IMR-90 (cell line): ENCODE measurements around the gene PRSS53. TPM values are rescaled to one million over a fixed set of nuclear protein-coding genes. Genes with fewer than 3 reads are reported as not detected.

ENCODE experiments used
- ATAC-seq: fragments of 200-7000 bp; cut with Tn5 transposase; 2 replicates; pipeline ENCODE4 v1.9.1; 2020; ENCODE audit warnings: low read depth, mild to moderate bottlenecking, moderate library complexity
- BruUV-seq: library from RNA; stranded (reverse); fragments of 400-500 nt; replicated peaks from 2 replicates; lab custom pipeline; 2021; lab: Mats Ljungman, UMichigan
- CTCF ChIA-PET: fragments of 300-600 bp; formaldehyde crosslinking; extraction: SDS; loops from one replicate; lab custom pipeline; 2021; ENCODE audit warnings: antibody characterized with exemption; lab: Yijun Ruan, JAX
- POLR2A ChIA-PET: fragments of 300-600 bp; sonication (Branson Sonifier 250); formaldehyde crosslinking; loops from one replicate; lab custom pipeline; 2022; ENCODE audit warnings: antibody characterized with exemption; ENCODE audit not compliant: unreplicated experiment; lab: Charles Lee
- DNase-seq: peaks from one replicate; pipeline ENCODE4 v3.0.0; 2013
- H2AFZ ChIP-seq: replicated peaks from 2 replicates; pipeline ENCODE3; 2013; ENCODE audit warnings: low read length, mild to moderate bottlenecking; ENCODE audit not compliant: poor library complexity
- H2AK5ac ChIP-seq: 2 replicates; pipeline ENCODE4 v1.6.1; 2013; ENCODE audit warnings: low read depth, low read length, inconsistent platforms
- H2AK9ac ChIP-seq: replicated peaks from 2 replicates; pipeline ENCODE3; 2013; ENCODE audit warnings: mild to moderate bottlenecking, low read depth, low read length, moderate library complexity; ENCODE audit not compliant: poor library complexity
- H2BK120ac ChIP-seq: 2 replicates; pipeline ENCODE4 v1.6.1; 2013; ENCODE audit warnings: low read depth, low read length, inconsistent platforms
- H2BK15ac ChIP-seq: 3 replicates; pipeline ENCODE4 v1.6.1; 2013; ENCODE audit warnings: low read depth, low read length, inconsistent platforms
- H2BK20ac ChIP-seq: 2 replicates; pipeline ENCODE4 v1.6.1; 2013; ENCODE audit warnings: low read depth, mild to moderate bottlenecking, inconsistent platforms, low read length, moderate library complexity
- H2BK5ac ChIP-seq: 2 replicates; pipeline ENCODE4 v1.6.1; 2013; ENCODE audit warnings: mild to moderate bottlenecking, low read depth, low read length, inconsistent platforms; ENCODE audit not compliant: poor library complexity, severe bottlenecking
- H3K14ac ChIP-seq: replicated peaks from 2 replicates; pipeline ENCODE4 v1.6.1; 2013; ENCODE audit warnings: low read depth, low read length, inconsistent platforms
- H3K18ac ChIP-seq: 2 replicates; pipeline ENCODE4 v1.6.1; 2013; ENCODE audit warnings: low read depth, low read length, control low read depth
- H3K23ac ChIP-seq: 2 replicates; pipeline ENCODE4 v1.6.1; 2013; ENCODE audit warnings: low read depth, low read length, inconsistent platforms
- H3K27ac ChIP-seq: 2 replicates; pipeline ENCODE4 v1.5.1; 2013; ENCODE audit warnings: mild to moderate bottlenecking, control low read depth, low read length; ENCODE audit not compliant: insufficient read depth
- H3K27me3 ChIP-seq: 2 replicates; pipeline ENCODE4 v1.6.1; 2013; ENCODE audit warnings: low read length; ENCODE audit not compliant: control insufficient read depth, insufficient read depth
- H3K36me3 ChIP-seq: 2 replicates; pipeline ENCODE4 v1.6.1; 2013; ENCODE audit warnings: low read length, mixed read lengths; ENCODE audit not compliant: control insufficient read depth, insufficient read depth
- H3K4ac ChIP-seq: 2 replicates; pipeline ENCODE4 v1.6.1; 2013; ENCODE audit warnings: low read depth, low read length, inconsistent platforms
- H3K4me1 ChIP-seq: 2 replicates; pipeline ENCODE4 v1.6.1; 2013; ENCODE audit warnings: low read length, mixed read lengths; ENCODE audit not compliant: control insufficient read depth, insufficient read depth
- H3K4me2 ChIP-seq: 2 replicates; pipeline ENCODE4 v1.6.1; 2013; ENCODE audit warnings: low read depth, mild to moderate bottlenecking, control low read depth, low read length, moderate library complexity
- H3K4me3 ChIP-seq: 2 replicates; pipeline ENCODE4 v1.5.1; 2013; ENCODE audit warnings: low read depth, mild to moderate bottlenecking, control low read depth, low read length, moderate library complexity; ENCODE audit not compliant: insufficient read depth
- H3K56ac ChIP-seq: 2 replicates; pipeline ENCODE4 v1.6.1; 2013; ENCODE audit warnings: low read length, inconsistent platforms; ENCODE audit not compliant: insufficient read depth; ENCODE audit errors: extremely low read depth
- H3K79me1 ChIP-seq, 2 experiments: 2 replicates each; pipeline ENCODE4 v1.6.1; 2013; ENCODE audit warnings: low read length in 2 of 2, inconsistent platforms in 1 of 2, low read depth in 1 of 2
- H3K9ac ChIP-seq: 2 replicates; pipeline ENCODE4 v1.6.1; 2013; ENCODE audit warnings: low read depth, low read length, control low read depth
- H3K9me1 ChIP-seq: 2 replicates; pipeline ENCODE4 v1.6.1; 2013; ENCODE audit warnings: low read length, inconsistent platforms; ENCODE audit not compliant: insufficient read depth
- H3K9me3 ChIP-seq: 2 replicates; pipeline ENCODE4 v1.6.1; 2013; ENCODE audit warnings: low read length; ENCODE audit not compliant: control insufficient read depth, insufficient read depth
- H4K20me1 ChIP-seq: 2 replicates; pipeline ENCODE4 v1.6.1; 2013; ENCODE audit warnings: low read length, inconsistent platforms; ENCODE audit not compliant: insufficient read depth
- H4K5ac ChIP-seq: 2 replicates; pipeline ENCODE4 v1.6.1; 2013; ENCODE audit warnings: mild to moderate bottlenecking, low read depth, low read length, control low read depth
- H4K8ac ChIP-seq, 2 experiments: 2 replicates each; pipeline ENCODE4 v1.6.1; 2013; ENCODE audit warnings: low read depth in 2 of 2, low read length in 2 of 2, control low read depth in 1 of 2, inconsistent platforms in 1 of 2
- H4K91ac ChIP-seq: 2 replicates; pipeline ENCODE4 v1.6.1; 2013; ENCODE audit warnings: low read depth, low read length, inconsistent platforms; ENCODE audit not compliant: insufficient read depth
- BHLHE40 ChIP-seq: fragments of 150-350 bp; IDR thresholded peaks from 2 replicates; pipeline ENCODE4 v1.6.1; 2016; ENCODE audit warnings: mild to moderate bottlenecking, low read depth, low read length
- FOS ChIP-seq: fragments of 150-350 bp; IDR thresholded peaks from 2 replicates; pipeline ENCODE4 v1.6.1; 2016; ENCODE audit warnings: low read depth, low read length
- MAZ ChIP-seq: IDR thresholded peaks from 2 replicates; pipeline ENCODE4 v1.6.1; 2012; ENCODE audit warnings: low read depth, mild to moderate bottlenecking, low read length, improper control_type of control experiment, moderate library complexity, borderline replicate concordance
- POLR2A ChIP-seq: IDR thresholded peaks from 2 replicates; pipeline ENCODE4 v1.6.1; 2012; ENCODE audit warnings: mild to moderate bottlenecking, low read depth, low read length
- RCOR1 ChIP-seq: IDR thresholded peaks from 2 replicates; pipeline ENCODE4 v1.6.1; 2012; ENCODE audit warnings: mild to moderate bottlenecking, low read length, improper control_type of control experiment; ENCODE audit not compliant: insufficient replicate concordance
- SMC3 ChIP-seq: fragments of 150-350 bp; IDR thresholded peaks from 2 replicates; pipeline ENCODE4 v1.6.1; 2016; ENCODE audit warnings: low read depth, mild to moderate bottlenecking, antibody characterized with exemption, low read length, moderate library complexity
- WGBS, 2 experiments: methylation state at CpG; one replicate each; pipeline versions ENCODE4 v1.1.5 to v1.1.7; 2013; ENCODE audit warnings: missing lambda C conversion rate in 2 of 2; ENCODE audit not compliant: insufficient read length in 1 of 2; ENCODE audit errors: extremely low coverage in 2 of 2; 5-methylcytosine and 5-hydroxymethylcytosine counted together
- dilution Hi-C: fragments of 300-500 bp; cut with HindIII; formaldehyde crosslinking; loops from one replicate; pipeline ENCODE4 v1.14.3; 2018; ENCODE audit warnings: low sequenced_read_pairs; ENCODE audit not compliant: unreplicated experiment
- in situ Hi-C: fragments of 300-500 bp; cut with MboI; formaldehyde crosslinking; loops from 3 replicates; pipeline ENCODE4 v1.14.3; 2019; ENCODE audit warnings: low sequenced_read_pairs, inconsistent platforms, mixed read lengths
- intact Hi-C: fragments of 100-400 bp; cut with micrococcal nuclease; formaldehyde crosslinking; loops from 2 replicates; pipeline ENCODE4 v1.10.0; 2022
- polyA plus RNA-seq, 3 experiments: library from polyadenylated mRNA; depleted of rRNA; stranded (reverse); fragments of >200 nt; gene quantifications; 2 replicates each; pipeline ENCODE4 v1.2.3, GENCODE V29; 2012; ENCODE audit warnings: low replicate concordance in 1 of 3
- total RNA-seq: library from RNA; depleted of rRNA; stranded (reverse); fragments of >200 nt; gene quantifications from 2 replicates; pipeline ENCODE4 v1.2.3, GENCODE V29; 2012

The PRSS53 gene
- total and polyA plus RNA-seq, 2 of the 4 experiments (the other 2 are of a cell fraction) = 0.72 to 5.9 TPM

DNA sequence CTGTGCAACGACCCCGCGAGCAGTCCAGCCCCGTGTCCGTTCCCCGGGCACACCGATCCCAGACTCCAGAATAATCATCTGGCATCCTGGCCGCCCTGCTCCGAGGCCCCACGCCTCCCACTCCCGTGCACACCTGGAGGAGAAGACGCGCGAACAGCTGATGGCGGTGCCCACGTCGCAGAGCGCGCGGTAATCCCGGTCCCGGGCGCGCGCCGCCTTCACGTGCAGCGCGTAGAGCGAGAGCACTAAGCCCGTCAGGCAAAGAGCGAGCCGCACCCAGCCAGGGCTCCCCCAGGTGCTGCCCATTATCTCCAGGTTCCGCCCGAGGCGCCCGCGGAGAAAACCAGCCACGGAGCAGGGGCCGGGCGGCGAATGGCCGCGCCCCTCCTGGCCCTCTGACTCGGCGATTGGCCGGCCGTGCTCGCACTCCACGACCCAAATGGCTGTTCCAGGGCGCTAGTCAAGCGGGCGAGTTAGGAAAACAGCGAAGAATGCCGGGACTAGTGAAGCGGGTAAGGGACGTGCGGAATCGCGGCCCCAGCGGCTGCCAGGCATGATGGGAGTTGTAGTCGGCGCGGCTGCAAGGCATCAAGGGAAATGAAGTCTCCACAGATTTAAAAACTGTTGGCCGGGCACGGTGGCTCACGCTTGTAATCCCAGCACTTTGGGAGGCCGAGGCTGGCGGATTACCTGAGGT lies 5.8 kb upstream of the PRSS53 start, which contains the start of gene VKORC1:
VKORC1 (minus strand) TSS at position 374 of the 697 bp plus-strand sequence; CDS start at position 306, 68 bp downstream.
- H3K23ac ChIP-seq = peak within 1 kb of the TSS; percentile 95
- peak within 1 kb of the TSS; percentile 79 for H3K4ac ChIP-seq
- H2AK9ac ChIP-seq = peak within 1 kb of the TSS; percentile 100
- peak within 1 kb of the TSS; percentile 96 for H3K14ac ChIP-seq
- H2BK15ac ChIP-seq = no peak within 1 kb of the TSS; the same call in 2 of the 3 replicates
- peaks cover 17% of the 10 kb centered on the region for H4K20me1 ChIP-seq
- H3K9ac ChIP-seq = peak within 1 kb of the TSS; percentile 96
- H2BK20ac ChIP-seq = no peak within 1 kb of the TSS
- peaks cover 34 to 52% of the 10 kb centered on the region in 2 experiments; a peak in 3 of 4 replicates for H3K79me1 ChIP-seq
- peak within 1 kb of the TSS; percentile 86 to 96 for H4K8ac ChIP-seq
- H3K9me1 ChIP-seq = peaks cover 15% of the 10 kb centered on the region
- peaks cover 3% of the 10 kb centered on the region for H3K4me1 ChIP-seq
- H3K4me2 ChIP-seq = peak within 1 kb of the TSS; percentile 98
- peaks cover under 1% of the 10 kb centered on the region; the same call in 1 of the 2 replicates for H3K9me3 ChIP-seq
- no peaks in the 10 kb centered on the region for H3K27me3 ChIP-seq
- ATAC-seq = peak; percentile 96
- H3K27ac ChIP-seq = peak within 1 kb of the TSS; percentile 63
- 0% methylated on average over 45 of the region's 69 CpGs; no CpG with 5 or more reads in 1 of the 2 experiments for WGBS, 2 experiments
- H3K18ac ChIP-seq = peak within 1 kb of the TSS; percentile 12
- H2BK5ac ChIP-seq = peak within 1 kb of the TSS; percentile 67
- H3K36me3 ChIP-seq = peaks cover 11% of the 10 kb centered on the region
- H4K91ac ChIP-seq = peak within 1 kb of the TSS; percentile 74; the same call in 1 of the 2 replicates
- BruUV-seq = no TSS peak
- H2AK5ac ChIP-seq = peak within 1 kb of the TSS; percentile 96
- DNase-seq = peak; percentile 97
- peak within 1 kb of the TSS; percentile 27; the same call in 1 of the 2 replicates for H2BK120ac ChIP-seq
- TF ChIP-seq POLR2A (no peak), BHLHE40 (no peak; the same call in 1 of the 2 replicates), RCOR1 (no peak), SMC3 (no peak), MAZ (peak; percentile 41; the same call in 1 of the 2 replicates), FOS (0 out of 2 replicates have a peak, but pooled peaks have one; percentile 4)
- H3K4me3 ChIP-seq = peak within 1 kb of the TSS; percentile 91
- ChIA-PET CTCF (interaction anchor here (1.0 kb wide), 1 partner anchor 48 kb away, joined by 3 read pairs; no protein-coding TSS in a partner anchor), POLR2A (no interaction called here)
- H2AFZ ChIP-seq = peak within 1 kb of the TSS; percentile 96
- dilution Hi-C loops = no loop called here
- intact Hi-C loops = loop anchor here (1.0 to 5.0 kb wide), 3 partner anchors 48 to 110 kb away; partner anchors contain the start of genes HSD3B7 and STX4
- peak within 1 kb of the TSS; percentile 65 for H3K56ac ChIP-seq
- in situ Hi-C loops = no loop called here
- peak within 1 kb of the TSS; percentile 91 for H4K5ac ChIP-seq
